CD4-positive, alpha-beta T cell treated with Interleukin-6 for 4 hours (primary cell): Measurements from ENCODE around the gene DISC1.
"Not testable (repeated sequence)": the region's sequence is repeated elsewhere in the genome, so short reads cannot be mapped to it uniquely, and the experiment has no call there.

Experiments used
- DNase-seq: peaks from one replicate; pipeline ENCODE4 v3.0.0-alpha.2; 2020; ENCODE audit warnings: mixed read lengths

The DISC1 gene

GRCh38 chr1:231735941-231736340 lies 109.4 kb downstream of the DISC1 start:
- no peak for DNase-seq

GRCh38 chr1:231736464-231736863 lies 109.9 kb downstream of the DISC1 start:
- DNase-seq = no peak

GRCh38 chr1:231738554-231738953 lies 112.0 kb downstream of the DISC1 start:
- DNase-seq = no peak

GRCh38 chr1:231743966-231744365 lies 117.4 kb downstream of the DISC1 start:
- no peak for DNase-seq

- no peak for DNase-seq
These were observed 122.3 kb downstream of the DISC1 start for GRCh38 chr1:231748760-231749415.

GRCh38 chr1:231750296-231750695 lies 123.7 kb downstream of the DISC1 start:
- DNase-seq = no peak

GRCh38 chr1:231750818-231751362 lies 124.3 kb downstream of the DISC1 start:
- DNase-seq = no peak

- no peak for DNase-seq
These were observed 124.8 kb downstream of the DISC1 start for GRCh38 chr1:231751415-231751814.

- no peak for DNase-seq
These were observed 126.7 kb downstream of the DISC1 start for GRCh38 chr1:231753313-231753712.

GRCh38 chr1:231757101-231757404 lies 130.5 kb downstream of the DISC1 start:
- DNase-seq = no peak

GRCh38 chr1:231757759-231758158 lies 131.2 kb downstream of the DISC1 start:
- no peak for DNase-seq

GRCh38 chr1:231761252-231761651 lies 134.7 kb downstream of the DISC1 start:
- no peak for DNase-seq

GRCh38 chr1:231761747-231762541 lies 135.4 kb downstream of the DISC1 start:
- no peak for DNase-seq

GRCh38 chr1:231763456-231763855 lies 136.9 kb downstream of the DISC1 start:
- DNase-seq = no peak

- not testable (repeated sequence) for DNase-seq
These were observed 139.2 kb downstream of the DISC1 start for GRCh38 chr1:231765825-231766224.

GRCh38 chr1:231767471-231767870 lies 140.9 kb downstream of the DISC1 start:
- DNase-seq = no peak

- DNase-seq = no peak
These were observed 141.8 kb downstream of the DISC1 start for GRCh38 chr1:231768416-231768815.

- no peak for DNase-seq
These were observed 144.1 kb downstream of the DISC1 start for GRCh38 chr1:231770506-231771175.

- no peak for DNase-seq
These were observed 148.2 kb downstream of the DISC1 start for GRCh38 chr1:231774719-231775335.

- no peak for DNase-seq
These were observed 149.6 kb downstream of the DISC1 start for GRCh38 chr1:231776010-231776756.

- no peak for DNase-seq
These were observed 150.1 kb downstream of the DISC1 start for GRCh38 chr1:231776757-231777062.

GRCh38 chr1:231778009-231778719 lies 151.6 kb downstream of the DISC1 start:
- no peak for DNase-seq
